ENCODE measurements around the gene CAPN6. TPM values are rescaled to one million over a fixed set of nuclear protein-coding genes. Genes with fewer than 3 reads are reported as not detected.

Gene CAPN6
- under 0.01 TPM for total RNA-seq

GRCh38 chrX:111270339-111270738 is at the start of gene CAPN6:
CAPN6 (minus strand) TSS chrX:111270483; CDS start chrX:111263936, 6,547 bp downstream.
- FAIRE-seq (no peak), DNase-seq (ENCODE audit: low spot score in 2 of 2) (no peak)

GRCh38 chrX:111319451-111319850 is 49.2 kb upstream of the CAPN6 start:
- FAIRE-seq (no peak), DNase-seq (ENCODE audit: low spot score in 2 of 2) (no peak)

GRCh38 chrX:111318901-111319300 is 48.6 kb upstream of the CAPN6 start:
- DNase-seq (ENCODE audit: low spot score in 2 of 2) (no peak), FAIRE-seq (no peak)

- FAIRE-seq (no peak), DNase-seq (ENCODE audit: low spot score in 2 of 2) (no peak)
Observed at GRCh38 chrX:111309083-111309482, 38.8 kb upstream of the CAPN6 start.

GRCh38 chrX:111308039-111308438 is 37.8 kb upstream of the CAPN6 start:
- FAIRE-seq: no peak
- no peak for DNase-seq (ENCODE audit: low spot score in 2 of 2)

- no peak for DNase-seq (ENCODE audit: low spot score in 2 of 2)
- FAIRE-seq: no peak
Observed at GRCh38 chrX:111302284-111302683, 32.0 kb upstream of the CAPN6 start.

- DNase-seq (ENCODE audit: low spot score in 2 of 2) (no peak), FAIRE-seq (no peak)
Observed at GRCh38 chrX:111288841-111289240, 18.6 kb upstream of the CAPN6 start.

GRCh38 chrX:111284631-111285293 is 14.5 kb upstream of the CAPN6 start:
- DNase-seq (ENCODE audit: low spot score in 2 of 2): no peak
- FAIRE-seq: no peak

- DNase-seq (ENCODE audit: low spot score in 2 of 2) (no peak), FAIRE-seq (no peak)
Observed at GRCh38 chrX:111283446-111283845, 13.2 kb upstream of the CAPN6 start.

- no peak for FAIRE-seq
- no peak for DNase-seq (ENCODE audit: low spot score in 2 of 2)
Observed at GRCh38 chrX:111282991-111283390, 12.7 kb upstream of the CAPN6 start.

GRCh38 chrX:111282139-111282538 is 11.9 kb upstream of the CAPN6 start:
- DNase-seq (ENCODE audit: low spot score in 2 of 2) (no peak), FAIRE-seq (no peak)

GRCh38 chrX:111268506-111268905 is 1.8 kb downstream of the CAPN6 start:
- FAIRE-seq (no peak), DNase-seq (ENCODE audit: low spot score in 2 of 2) (no peak)

- no peak for DNase-seq (ENCODE audit: low spot score in 2 of 2)
Observed at GRCh38 chrX:111265486-111265885, 4.8 kb downstream of the CAPN6 start.

GRCh38 chrX:111264385-111264784 is 5.9 kb downstream of the CAPN6 start:
- FAIRE-seq (no peak), DNase-seq (ENCODE audit: low spot score in 2 of 2) (no peak)

More at GRCh38 chrX:111265486-111265885, 4.8 kb downstream of the CAPN6 start:
- FAIRE-seq: no peak

GRCh38 chrX:111262086-111262485 is 8.2 kb downstream of the CAPN6 start:
- FAIRE-seq: no peak

GRCh38 chrX:111260451-111260850 is 9.8 kb downstream of the CAPN6 start:
- FAIRE-seq (no peak), DNase-seq (ENCODE audit: low spot score in 2 of 2) (no peak)

More at GRCh38 chrX:111262086-111262485, 8.2 kb downstream of the CAPN6 start:
- no peak for DNase-seq (ENCODE audit: low spot score in 2 of 2)

- FAIRE-seq (no peak), DNase-seq (ENCODE audit: low spot score in 2 of 2) (no peak)
Observed at GRCh38 chrX:111259559-111259958, 10.7 kb downstream of the CAPN6 start.

GRCh38 chrX:111257733-111258132 is 12.6 kb downstream of the CAPN6 start:
- no peak for FAIRE-seq
- no peak for DNase-seq (ENCODE audit: low spot score in 2 of 2)

- DNase-seq (ENCODE audit: low spot score in 2 of 2): no peak
- FAIRE-seq: no peak
Observed at GRCh38 chrX:111254896-111255693, 15.2 kb downstream of the CAPN6 start.

GRCh38 chrX:111244235-111244750 is 26.0 kb downstream of the CAPN6 start:
- FAIRE-seq (no peak), DNase-seq (ENCODE audit: low spot score in 2 of 2) (peak in 1 of 2 donors; percentile 10)

- FAIRE-seq (no peak), DNase-seq (ENCODE audit: low spot score in 2 of 2) (no peak)
Observed at GRCh38 chrX:111216293-111216801, 53.9 kb downstream of the CAPN6 start.
